Measurements from ENCODE around the gene HDHD5. TPM values are rescaled to one million over a fixed set of nuclear protein-coding genes. Genes with fewer than 3 reads are reported as not detected.

The HDHD5 gene
- total RNA-seq, 1 donor from 2014 or later, result 50.8 TPM

GRCh38 chr22:17102297-17102667 is 56.8 kb downstream of the HDHD5 start:
- no peak overlapping the region for H3K27ac Mint-ChIP-seq (ENCODE audit: unreplicated experiment)

GRCh38 chr22:17101475-17102296 is 57.4 kb downstream of the HDHD5 start:
- H3K27me3 Mint-ChIP-seq (ENCODE audit: low read depth), result no peaks in the 10 kb centered on the region
- H3K4me3 Mint-ChIP-seq, result no peak overlapping the region
- peaks cover 2% of the 10 kb centered on the region for H3K36me3 Mint-ChIP-seq (ENCODE audit: low read depth)
- H3K9me3 Mint-ChIP-seq, result no peaks in the 10 kb centered on the region
- TF ChIP-seq CTCF (conservative IDR thresholded peaks at IDR 0.05), result no peak
- H3K4me1 Mint-ChIP-seq, result no peaks in the 10 kb centered on the region
- DNase-seq (ENCODE audit: low read depth, low spot score), result no peak
- no peak overlapping the region for H3K27ac Mint-ChIP-seq (ENCODE audit: unreplicated experiment)

More at GRCh38 chr22:17102297-17102667, 56.8 kb downstream of the HDHD5 start:
- H3K27me3 Mint-ChIP-seq (ENCODE audit: low read depth), result no peaks in the 10 kb centered on the region
- no peaks in the 10 kb centered on the region for H3K4me1 Mint-ChIP-seq
- H3K36me3 Mint-ChIP-seq (ENCODE audit: low read depth), result peaks cover 2% of the 10 kb centered on the region
- no peak overlapping the region for H3K4me3 Mint-ChIP-seq
- no peaks in the 10 kb centered on the region for H3K9me3 Mint-ChIP-seq
- no peak for DNase-seq (ENCODE audit: low read depth, low spot score)
- TF ChIP-seq CTCF (conservative IDR thresholded peaks at IDR 0.05), result no peak

GRCh38 chr22:17100621-17101020 is 58.5 kb downstream of the HDHD5 start:
- no peaks in the 10 kb centered on the region for H3K4me1 Mint-ChIP-seq
- H3K27me3 Mint-ChIP-seq (ENCODE audit: low read depth), result no peaks in the 10 kb centered on the region
- peaks cover 2% of the 10 kb centered on the region for H3K36me3 Mint-ChIP-seq (ENCODE audit: low read depth)
- DNase-seq (ENCODE audit: low read depth, low spot score), result no peak
- no peaks in the 10 kb centered on the region for H3K9me3 Mint-ChIP-seq
- no peak for TF ChIP-seq CTCF (conservative IDR thresholded peaks at IDR 0.05)
- no peak overlapping the region for H3K4me3 Mint-ChIP-seq
- no peak overlapping the region for H3K27ac Mint-ChIP-seq (ENCODE audit: unreplicated experiment)

- H3K4me1 Mint-ChIP-seq, result no peaks in the 10 kb centered on the region
- H3K27me3 Mint-ChIP-seq (ENCODE audit: low read depth), result no peaks in the 10 kb centered on the region
- no peak overlapping the region for H3K4me3 Mint-ChIP-seq
- no peaks in the 10 kb centered on the region for H3K9me3 Mint-ChIP-seq
- H3K27ac Mint-ChIP-seq (ENCODE audit: unreplicated experiment), result no peak overlapping the region
- no peak for DNase-seq (ENCODE audit: low read depth, low spot score)
- peaks cover 2% of the 10 kb centered on the region for H3K36me3 Mint-ChIP-seq (ENCODE audit: low read depth)
- no peak for TF ChIP-seq CTCF (conservative IDR thresholded peaks at IDR 0.05)
Measured at GRCh38 chr22:17098379-17098819, 60.7 kb downstream of the HDHD5 start.

GRCh38 chr22:17097701-17098100 is 61.4 kb downstream of the HDHD5 start:
- Mint-ChIP-seq H3K36me3 (ENCODE audit: low read depth) (peaks cover 2% of the 10 kb centered on the region), H3K9me3 (no peaks in the 10 kb centered on the region), H3K27me3 (ENCODE audit: low read depth) (no peaks in the 10 kb centered on the region), H3K27ac (ENCODE audit: unreplicated experiment) (no peak overlapping the region), H3K4me1 (no peaks in the 10 kb centered on the region), H3K4me3 (no peak overlapping the region)
- TF ChIP-seq CTCF (conservative IDR thresholded peaks at IDR 0.05), result no peak
- no peak for DNase-seq (ENCODE audit: low read depth, low spot score)
